ENCODE results near the gene MAN2A2.

MAN2A2 gene

DNA sequence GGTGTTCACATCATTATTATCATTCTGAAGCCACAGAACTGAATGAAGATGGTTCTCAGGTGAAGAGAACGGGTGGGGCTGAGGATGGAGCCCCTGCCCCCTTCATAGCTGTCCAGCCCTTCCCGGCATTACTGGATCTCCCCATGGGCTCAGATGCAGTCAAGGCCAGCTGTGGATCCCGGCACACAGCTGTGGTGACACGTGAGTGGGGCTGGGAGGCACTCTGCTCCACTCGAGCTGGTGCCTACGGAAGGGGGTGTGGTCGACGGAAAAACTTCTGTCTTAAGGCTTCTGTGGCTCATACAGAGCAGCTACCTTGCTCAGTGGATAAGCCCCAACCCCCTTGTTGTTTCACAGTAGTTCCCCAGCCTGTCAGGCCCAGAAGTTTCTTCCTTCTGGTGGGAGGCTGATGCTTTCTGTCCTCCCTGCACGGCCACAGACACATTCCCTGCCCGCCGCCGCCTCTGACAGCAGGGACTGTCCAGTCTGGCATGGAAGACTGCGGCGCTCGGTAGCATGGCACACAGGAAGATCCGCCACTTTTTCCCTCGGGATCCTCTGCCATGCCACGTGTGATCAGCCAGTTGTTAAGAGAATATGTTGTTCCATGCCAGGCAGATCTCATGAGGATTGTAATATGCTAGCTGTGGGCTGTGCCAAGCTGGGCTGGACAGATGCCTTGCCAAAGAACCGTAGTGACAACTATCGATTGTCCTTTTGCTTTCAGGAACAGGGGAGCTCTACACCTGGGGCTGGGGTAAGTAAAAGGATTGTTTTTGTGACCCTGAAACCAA is 57.4 kb downstream of the MAN2A2 start:
- DNase-seq (ENCODE audit: low spot score): no peak

DNA sequence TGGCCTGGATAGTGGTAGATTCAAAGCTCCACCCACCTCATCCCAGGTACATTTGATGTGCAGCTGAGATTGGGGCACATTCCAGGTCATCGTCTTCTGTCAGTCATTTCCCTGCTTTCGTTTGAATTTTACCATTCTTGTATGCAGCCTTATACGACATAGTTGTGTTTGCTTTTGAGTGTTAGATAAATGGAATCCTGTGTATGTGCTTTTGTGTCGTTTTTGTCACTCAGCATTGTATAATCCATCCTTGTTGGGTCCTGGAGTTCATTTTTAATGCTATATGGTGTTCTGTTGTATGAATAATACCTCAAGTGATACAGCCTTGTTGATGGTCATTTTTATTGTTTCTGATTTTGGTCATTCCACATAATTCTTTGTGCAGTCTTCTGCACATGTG is 58.9 kb downstream of the MAN2A2 start:
- DNase-seq (ENCODE audit: low spot score): no peak

DNA sequence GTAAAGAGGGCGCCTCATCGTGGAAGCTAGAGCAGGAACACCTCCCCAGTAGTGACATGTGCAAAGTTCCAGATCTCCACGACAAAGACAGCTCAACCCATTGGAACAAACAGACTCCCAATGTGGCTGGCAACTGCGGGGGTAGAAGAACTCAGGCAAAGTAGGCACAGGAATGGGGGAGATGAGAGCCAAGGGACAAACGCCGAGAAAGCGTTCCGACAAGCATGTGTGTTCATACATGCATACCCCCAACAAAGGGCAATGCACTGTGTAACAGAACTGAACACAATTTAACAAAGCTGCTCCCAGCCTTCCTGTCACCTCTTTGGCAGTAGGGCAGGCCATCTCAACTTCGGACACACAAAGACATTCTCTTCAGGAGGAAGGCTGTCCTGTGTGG is 63.2 kb downstream of the MAN2A2 start:
- DNase-seq (ENCODE audit: low spot score): no peak

DNA sequence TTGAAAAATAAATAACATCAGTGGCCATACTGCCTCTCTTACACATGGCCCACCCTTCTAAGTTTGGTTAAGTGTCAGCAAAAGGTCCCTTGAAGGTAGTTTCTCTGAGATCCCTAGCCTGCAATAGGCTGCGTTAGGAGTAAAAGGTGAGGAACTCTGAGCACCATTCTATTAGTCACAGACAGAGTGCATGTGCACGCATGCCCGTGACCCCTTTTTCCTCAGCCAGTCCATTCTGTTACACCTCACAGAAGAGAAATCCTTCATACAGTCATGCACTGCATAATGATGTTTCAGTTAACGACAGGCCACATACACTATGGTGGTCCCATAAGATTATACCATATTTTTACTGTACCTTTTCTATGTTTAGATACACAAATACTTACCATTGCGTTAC is 64.1 kb downstream of the MAN2A2 start:
- DNase-seq (ENCODE audit: low spot score): no peak

DNA sequence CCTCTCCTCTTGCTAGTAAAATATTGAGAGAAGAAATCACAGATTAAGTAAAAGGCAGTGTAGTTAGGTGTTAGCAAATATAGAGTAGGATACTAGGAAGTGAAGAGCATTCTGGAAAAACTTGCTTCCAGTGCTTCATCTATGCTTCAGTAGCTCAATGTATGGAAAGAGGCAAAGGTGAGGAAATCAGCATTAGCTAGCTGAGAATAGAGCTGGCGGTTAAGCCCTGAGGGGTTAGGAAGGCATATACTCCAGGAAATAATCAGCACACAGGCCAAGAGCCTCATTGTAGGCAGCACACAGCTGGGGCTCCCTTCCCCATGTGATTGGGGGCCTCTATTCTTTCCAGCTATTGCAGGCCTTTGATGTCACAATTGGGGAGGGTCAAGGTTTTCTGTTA is 65.3 kb downstream of the MAN2A2 start:
- DNase-seq (ENCODE audit: low spot score): no peak

DNA sequence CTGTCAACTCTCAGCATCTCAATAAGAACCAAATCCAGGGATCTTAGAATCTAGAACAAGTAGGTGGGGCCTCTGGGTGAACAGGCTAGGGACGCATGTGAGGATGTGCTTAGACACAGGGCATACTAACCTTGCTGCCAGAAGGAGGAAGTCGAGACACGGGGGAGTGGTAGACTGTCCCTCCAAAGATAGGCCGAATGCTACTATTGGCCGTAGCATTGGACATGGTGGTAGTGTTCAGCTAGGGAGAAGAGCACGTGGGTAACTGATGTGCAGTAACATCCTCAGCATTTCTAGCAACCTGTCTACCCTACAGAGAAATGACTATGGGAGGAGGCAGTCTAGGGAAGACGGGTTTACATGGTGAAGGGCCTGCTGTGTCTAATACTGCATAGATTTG is 67.2 kb downstream of the MAN2A2 start:
- no peak for DNase-seq (ENCODE audit: low spot score)

DNA sequence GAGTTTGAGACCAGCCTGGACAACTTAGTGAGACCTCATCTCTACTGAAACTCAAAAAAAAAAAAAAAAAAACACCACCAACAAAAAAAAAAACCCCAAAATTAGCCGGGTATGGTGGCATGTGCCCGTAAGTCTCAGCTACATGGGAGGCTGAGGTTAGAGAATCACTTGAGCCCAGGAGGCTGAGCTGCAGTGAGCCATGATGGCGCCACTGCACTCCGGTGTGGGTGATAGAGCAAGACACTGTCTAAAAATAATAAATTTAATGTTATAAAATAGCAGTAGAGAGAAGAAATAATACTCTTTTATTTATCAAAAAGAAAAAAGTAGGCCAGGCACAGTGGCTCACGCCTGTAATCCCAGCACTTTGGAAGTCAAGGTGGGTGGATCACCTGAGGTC is 69.0 kb downstream of the MAN2A2 start:
- DNase-seq (ENCODE audit: low spot score): no peak

Measured in ecto neural progenitor cell (in vitro differentiated cells).